GM19193 (cell line): ENCODE measurements around the gene GATAD2A.

ENCODE experiments used
- POLR2A ChIP-seq: IDR thresholded peaks from 4 replicates; pipeline ENCODE4 v1.6.1; 2011; ENCODE audit not compliant: insufficient read depth, insufficient read length; ENCODE audit errors: extremely low read depth

The GATAD2A gene

GRCh38 chr19:19543101-19543500, 137.6 kb downstream of the GATAD2A start:
- TF ChIP-seq POLR2A, result no peak

- no peak for TF ChIP-seq POLR2A
Measured at GRCh38 chr19:19543640-19544039, 138.2 kb downstream of the GATAD2A start.

- TF ChIP-seq POLR2A, result no peak
Measured at GRCh38 chr19:19544257-19544953, 138.9 kb downstream of the GATAD2A start.

GRCh38 chr19:19544954-19545591, 139.6 kb downstream of the GATAD2A start:
- TF ChIP-seq POLR2A, result no peak

- no peak for TF ChIP-seq POLR2A
Measured at GRCh38 chr19:19545707-19546106, 140.2 kb downstream of the GATAD2A start.

- TF ChIP-seq POLR2A, result no peak
Measured at GRCh38 chr19:19546751-19547162, 141.3 kb downstream of the GATAD2A start.

GRCh38 chr19:19547674-19548336, 142.3 kb downstream of the GATAD2A start:
- TF ChIP-seq POLR2A, result no peak

- no peak for TF ChIP-seq POLR2A
Measured at GRCh38 chr19:19548915-19549759, 143.7 kb downstream of the GATAD2A start.

- TF ChIP-seq POLR2A, result no peak
Measured at GRCh38 chr19:19549804-19550464, 144.5 kb downstream of the GATAD2A start.

- no peak for TF ChIP-seq POLR2A
Measured at GRCh38 chr19:19550485-19550929, 145.0 kb downstream of the GATAD2A start.

- no peak for TF ChIP-seq POLR2A
Measured at GRCh38 chr19:19550972-19551852, 145.7 kb downstream of the GATAD2A start.

- TF ChIP-seq POLR2A, result no peak
Measured at GRCh38 chr19:19551853-19552192, 146.3 kb downstream of the GATAD2A start.

GRCh38 chr19:19552798-19553197, 147.3 kb downstream of the GATAD2A start:
- TF ChIP-seq POLR2A, result no peak

GRCh38 chr19:19553670-19554069, 148.2 kb downstream of the GATAD2A start:
- TF ChIP-seq POLR2A, result no peak
